ENCODE results near the gene ABCC6. TPM values are rescaled to one million over a fixed set of nuclear protein-coding genes. Genes with fewer than 3 reads are reported as not detected.

ABCC6 gene
- total RNA-seq, 2 donors from 2014 or later = 0.41 to 1.5 TPM

DNA sequence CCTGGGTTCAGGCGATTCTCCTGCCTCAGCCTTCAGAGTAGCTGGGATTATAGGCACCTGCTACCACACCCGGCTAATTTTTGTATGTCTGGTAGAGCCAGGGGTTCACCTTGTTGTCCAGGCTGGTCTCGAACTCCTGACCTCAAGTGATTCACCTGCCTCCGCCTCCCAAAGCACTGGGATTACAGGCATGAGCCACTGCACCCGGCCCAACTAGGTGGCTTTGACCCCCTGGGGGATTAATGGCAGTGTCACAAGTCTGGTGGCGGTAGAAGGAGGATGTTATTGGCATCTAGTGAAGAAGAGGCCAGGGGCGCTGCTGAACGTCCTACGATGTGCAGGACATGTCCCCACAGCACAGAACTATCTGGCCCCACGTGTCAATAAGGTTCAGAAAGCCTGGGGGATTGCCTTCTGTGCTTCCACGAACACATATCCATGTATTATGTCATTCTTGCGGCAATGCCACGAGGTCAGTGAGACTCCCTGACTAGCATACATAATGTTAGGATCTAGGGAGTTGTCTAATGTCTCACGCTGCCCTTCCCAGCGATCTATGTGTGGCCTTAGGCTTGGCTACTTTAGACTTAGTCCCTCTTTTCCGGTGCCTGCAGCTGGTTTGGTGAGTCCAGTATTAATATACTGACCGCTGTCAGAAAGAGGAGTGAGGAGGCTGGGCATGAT is 75.8 kb downstream of the ABCC6 start:
- no peak overlapping the region for H3K27ac ChIP-seq

DNA sequence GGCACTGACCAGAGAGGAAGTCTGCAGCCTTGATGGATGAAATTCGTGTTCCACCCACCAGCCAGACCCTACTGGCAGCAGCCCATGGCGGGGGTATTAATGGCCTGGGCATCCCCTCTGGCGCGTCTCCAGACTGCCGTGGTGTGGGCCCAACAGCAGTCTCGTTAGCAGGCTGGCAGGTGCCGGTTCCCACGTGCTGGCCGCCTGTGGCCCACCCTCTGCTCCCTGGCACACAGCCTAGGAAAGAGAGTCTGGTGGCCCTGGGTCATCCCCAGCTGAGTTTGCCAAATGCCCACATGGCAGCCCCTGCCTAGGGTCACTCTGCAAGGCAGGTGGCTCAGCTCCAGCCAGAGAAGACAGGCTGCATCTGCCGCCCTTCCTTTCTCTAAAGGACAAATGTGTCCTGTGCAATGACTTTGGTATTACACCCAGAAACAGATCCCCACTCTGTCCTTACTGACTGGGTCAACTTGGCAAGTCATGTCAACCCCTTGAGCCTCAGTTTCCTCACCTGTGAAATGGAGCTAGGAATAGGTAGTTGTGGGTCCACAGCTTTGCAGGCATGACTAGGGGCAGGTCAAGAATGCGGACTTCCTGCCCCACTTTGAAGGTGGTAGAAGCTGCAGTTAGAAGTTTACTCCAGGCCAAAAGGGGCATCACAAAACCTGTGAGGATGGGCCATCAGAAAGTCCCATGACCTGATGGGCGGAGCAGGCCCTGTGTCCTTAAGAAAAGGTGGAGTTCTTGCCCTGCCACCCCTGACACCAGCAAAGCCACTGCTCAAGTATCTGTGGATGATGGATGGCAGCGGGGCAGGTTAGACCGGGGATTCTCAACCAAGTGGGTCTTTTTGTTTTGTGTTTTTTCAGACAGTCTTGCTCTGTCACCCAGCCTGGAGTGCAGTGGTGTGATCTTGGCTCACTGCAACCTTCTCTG is 76.6 kb downstream of the ABCC6 start:
- Histone ChIP-seq H3K9me3 (no peaks in the 10 kb centered on the region), H3K4me3 (no peak overlapping the region), H3K27ac (no peak overlapping the region), H3K4me1 (ENCODE audit: control insufficient read depth in 1 of 2, low read depth in 2 of 2) (peaks cover 3 to 31% of the 10 kb centered on the region in 2 donors), H3K36me3 (peaks cover 34% of the 10 kb centered on the region), H3K27me3 (replicated peaks; ENCODE audit: insufficient read depth) (no peaks in the 10 kb centered on the region)
- DNase-seq (ENCODE audit: low spot score) = no peak
- TF ChIP-seq, protein P1, sequence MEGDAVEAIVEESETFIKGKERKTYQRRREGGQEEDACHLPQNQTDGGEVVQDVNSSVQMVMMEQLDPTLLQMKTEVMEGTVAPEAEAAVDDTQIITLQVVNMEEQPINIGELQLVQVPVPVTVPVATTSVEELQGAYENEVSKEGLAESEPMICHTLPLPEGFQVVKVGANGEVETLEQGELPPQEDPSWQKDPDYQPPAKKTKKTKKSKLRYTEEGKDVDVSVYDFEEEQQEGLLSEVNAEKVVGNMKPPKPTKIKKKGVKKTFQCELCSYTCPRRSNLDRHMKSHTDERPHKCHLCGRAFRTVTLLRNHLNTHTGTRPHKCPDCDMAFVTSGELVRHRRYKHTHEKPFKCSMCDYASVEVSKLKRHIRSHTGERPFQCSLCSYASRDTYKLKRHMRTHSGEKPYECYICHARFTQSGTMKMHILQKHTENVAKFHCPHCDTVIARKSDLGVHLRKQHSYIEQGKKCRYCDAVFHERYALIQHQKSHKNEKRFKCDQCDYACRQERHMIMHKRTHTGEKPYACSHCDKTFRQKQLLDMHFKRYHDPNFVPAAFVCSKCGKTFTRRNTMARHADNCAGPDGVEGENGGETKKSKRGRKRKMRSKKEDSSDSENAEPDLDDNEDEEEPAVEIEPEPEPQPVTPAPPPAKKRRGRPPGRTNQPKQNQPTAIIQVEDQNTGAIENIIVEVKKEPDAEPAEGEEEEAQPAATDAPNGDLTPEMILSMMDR (IDR thresholded peaks at IDR 0.05) = no peak
- ATAC-seq (ENCODE audit: insufficient number of reproducible peaks, low FRiP score, low read depth) = no peak

More for the DNA sequence above, 75.8 kb downstream of the ABCC6 start:
- H3K4me3 ChIP-seq = no peak overlapping the region
- TF ChIP-seq, protein P1 (IDR thresholded peaks at IDR 0.05) = no peak
- H3K27me3 ChIP-seq (replicated peaks; ENCODE audit: insufficient read depth) = no peaks in the 10 kb centered on the region
- H3K4me1 ChIP-seq (ENCODE audit: control insufficient read depth in 1 of 2, low read depth in 2 of 2) = peaks cover 3 to 31% of the 10 kb centered on the region in 2 donors
- H3K9me3 ChIP-seq = no peaks in the 10 kb centered on the region
- no peak for ATAC-seq (ENCODE audit: insufficient number of reproducible peaks, low FRiP score, low read depth)
- H3K36me3 ChIP-seq = peaks cover 26% of the 10 kb centered on the region
- no peak for DNase-seq (ENCODE audit: low spot score)

DNA sequence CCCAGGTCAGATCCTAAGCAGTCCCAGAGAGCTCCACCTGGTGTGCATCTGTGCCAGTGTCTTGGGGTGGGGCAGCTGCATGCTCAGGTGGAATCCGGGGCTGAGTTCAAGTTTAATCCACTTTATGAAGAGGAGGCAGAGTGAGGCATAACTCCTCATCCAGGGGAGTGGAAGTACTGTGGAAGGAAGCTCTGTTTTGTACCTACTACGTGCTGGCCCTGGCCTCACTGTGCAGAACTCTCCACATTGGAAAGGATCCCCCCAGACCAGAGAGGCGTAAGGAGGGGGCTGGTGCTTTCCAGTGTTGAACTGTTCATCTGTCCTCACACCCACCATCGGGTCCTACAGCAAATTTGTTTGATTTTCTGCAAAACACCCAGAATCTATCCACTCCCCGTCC is 78.0 kb downstream of the ABCC6 start:
- ATAC-seq (ENCODE audit: insufficient number of reproducible peaks, low FRiP score, low read depth) (no peak), DNase-seq (ENCODE audit: low spot score) (no peak)
- Histone ChIP-seq H3K27ac (no peak overlapping the region), H3K9me3 (no peaks in the 10 kb centered on the region), H3K36me3 (peaks cover 46% of the 10 kb centered on the region), H3K4me1 (ENCODE audit: control insufficient read depth in 1 of 2, low read depth in 2 of 2) (peaks cover 3 to 23% of the 10 kb centered on the region in 2 donors), H3K27me3 (replicated peaks; ENCODE audit: insufficient read depth) (no peaks in the 10 kb centered on the region), H3K4me3 (no peak overlapping the region)
- TF ChIP-seq, protein P1 (IDR thresholded peaks at IDR 0.05) = no peak

- peaks cover 3 to 15% of the 10 kb centered on the region in 2 donors for H3K4me1 ChIP-seq (ENCODE audit: control insufficient read depth in 1 of 2, low read depth in 2 of 2)
- H3K4me3 ChIP-seq = no peak overlapping the region
- ATAC-seq (ENCODE audit: insufficient number of reproducible peaks, low FRiP score, low read depth) (no peak), DNase-seq (ENCODE audit: low spot score) (no peak)
- no peaks in the 10 kb centered on the region for H3K27me3 ChIP-seq (replicated peaks; ENCODE audit: insufficient read depth)
- TF ChIP-seq, protein P1 (IDR thresholded peaks at IDR 0.05) = no peak
- H3K36me3 ChIP-seq = peaks cover 54% of the 10 kb centered on the region
- no peaks in the 10 kb centered on the region for H3K9me3 ChIP-seq
- no peak overlapping the region for H3K27ac ChIP-seq
Observed at GRCh38 chr16:16144416-16144815, 78.9 kb downstream of the ABCC6 start.

GRCh38 chr16:16143931-16144330 is 79.4 kb downstream of the ABCC6 start:
- Histone ChIP-seq H3K27ac (no peak overlapping the region), H3K4me3 (no peak overlapping the region), H3K36me3 (peaks cover 58% of the 10 kb centered on the region), H3K4me1 (ENCODE audit: control insufficient read depth in 1 of 2, low read depth in 2 of 2) (peaks cover 3 to 12% of the 10 kb centered on the region in 2 donors), H3K27me3 (replicated peaks; ENCODE audit: insufficient read depth) (no peaks in the 10 kb centered on the region), H3K9me3 (no peaks in the 10 kb centered on the region)
- no peak for ATAC-seq (ENCODE audit: insufficient number of reproducible peaks, low FRiP score, low read depth)
- TF ChIP-seq, protein P1 (IDR thresholded peaks at IDR 0.05) = no peak
- no peak for DNase-seq (ENCODE audit: low spot score)
